Sigmoid colon (tissue), 4 donors: ENCODE results near the gene TBC1D2.

ENCODE experiments used
- POLR2AphosphoS5 ChIP-seq, 4 donors: sonication (generic); formaldehyde crosslinking; IDR thresholded peaks; one replicate each; pipeline ENCODE4 v1.6.1; 2017; ENCODE audit warnings: antibody characterized with exemption in 4 of 4
- TF ChIP-seq, protein P1 (sequence below), 4 experiments: fragments of 450-650 bp in 3 of 4; fragments of 200-600 bp in 1 of 4; IDR thresholded peaks; one replicate each; pipeline ENCODE4 v1.5.1; 2016 to 2019; ENCODE audit warnings: antibody characterized with exemption in 4 of 4, mild to moderate bottlenecking in 3 of 4, moderate library complexity in 2 of 4

DNA sequence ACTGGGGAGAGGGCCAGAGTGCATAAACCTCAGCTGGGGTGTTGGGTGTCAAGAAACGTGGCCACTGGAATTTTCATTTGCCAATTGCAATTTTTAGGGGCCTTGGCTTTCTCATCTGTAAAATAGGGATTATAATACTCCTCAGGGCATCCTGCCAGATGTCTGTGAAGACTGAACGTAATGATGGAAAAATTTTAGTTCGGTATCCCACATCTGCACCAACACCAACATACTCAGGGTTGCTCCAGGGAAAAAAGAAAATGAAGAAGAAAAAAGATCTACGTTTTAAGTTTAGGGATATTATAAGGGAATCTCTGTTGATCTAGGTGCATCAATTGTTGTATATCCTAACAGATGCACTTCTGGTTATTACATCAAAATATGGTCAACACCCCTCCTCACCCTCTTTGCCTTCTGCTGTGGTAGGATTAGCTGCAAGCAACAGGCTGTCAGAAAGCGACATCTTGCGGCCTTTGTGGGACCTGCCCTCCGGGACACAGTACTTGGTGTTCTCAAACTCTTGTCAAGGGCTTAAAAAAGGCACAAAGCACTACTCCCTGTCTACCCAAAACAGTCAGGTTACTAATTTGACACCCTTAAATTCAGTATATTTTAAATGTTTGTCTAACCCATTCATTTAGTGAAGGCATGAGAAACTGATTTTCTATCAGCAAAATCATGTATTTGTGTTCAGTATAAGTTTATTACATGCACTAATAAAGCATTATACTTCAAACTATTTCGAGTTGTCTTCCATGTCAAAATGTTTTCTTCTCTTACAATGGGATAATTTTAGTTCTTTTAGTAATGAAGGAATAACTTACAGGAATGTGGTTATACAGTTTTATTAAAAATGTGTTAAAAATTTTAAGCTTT is 8.3 kb upstream of the TBC1D2 start:
- TF ChIP-seq, protein P1, sequence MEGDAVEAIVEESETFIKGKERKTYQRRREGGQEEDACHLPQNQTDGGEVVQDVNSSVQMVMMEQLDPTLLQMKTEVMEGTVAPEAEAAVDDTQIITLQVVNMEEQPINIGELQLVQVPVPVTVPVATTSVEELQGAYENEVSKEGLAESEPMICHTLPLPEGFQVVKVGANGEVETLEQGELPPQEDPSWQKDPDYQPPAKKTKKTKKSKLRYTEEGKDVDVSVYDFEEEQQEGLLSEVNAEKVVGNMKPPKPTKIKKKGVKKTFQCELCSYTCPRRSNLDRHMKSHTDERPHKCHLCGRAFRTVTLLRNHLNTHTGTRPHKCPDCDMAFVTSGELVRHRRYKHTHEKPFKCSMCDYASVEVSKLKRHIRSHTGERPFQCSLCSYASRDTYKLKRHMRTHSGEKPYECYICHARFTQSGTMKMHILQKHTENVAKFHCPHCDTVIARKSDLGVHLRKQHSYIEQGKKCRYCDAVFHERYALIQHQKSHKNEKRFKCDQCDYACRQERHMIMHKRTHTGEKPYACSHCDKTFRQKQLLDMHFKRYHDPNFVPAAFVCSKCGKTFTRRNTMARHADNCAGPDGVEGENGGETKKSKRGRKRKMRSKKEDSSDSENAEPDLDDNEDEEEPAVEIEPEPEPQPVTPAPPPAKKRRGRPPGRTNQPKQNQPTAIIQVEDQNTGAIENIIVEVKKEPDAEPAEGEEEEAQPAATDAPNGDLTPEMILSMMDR (IDR thresholded peaks at IDR 0.05), result peak; percentile 70 to 84 (median 76)
- TF ChIP-seq POLR2AphosphoS5 (IDR thresholded peaks at IDR 0.05), result no peak
